ENCODE results near the gene SEC16A. TPM values are rescaled to one million over a fixed set of nuclear protein-coding genes. Genes with fewer than 3 reads are reported as not detected.

Gene SEC16A
- total RNA-seq, 1 experiment from 2014 or later: 7.5 TPM

DNA sequence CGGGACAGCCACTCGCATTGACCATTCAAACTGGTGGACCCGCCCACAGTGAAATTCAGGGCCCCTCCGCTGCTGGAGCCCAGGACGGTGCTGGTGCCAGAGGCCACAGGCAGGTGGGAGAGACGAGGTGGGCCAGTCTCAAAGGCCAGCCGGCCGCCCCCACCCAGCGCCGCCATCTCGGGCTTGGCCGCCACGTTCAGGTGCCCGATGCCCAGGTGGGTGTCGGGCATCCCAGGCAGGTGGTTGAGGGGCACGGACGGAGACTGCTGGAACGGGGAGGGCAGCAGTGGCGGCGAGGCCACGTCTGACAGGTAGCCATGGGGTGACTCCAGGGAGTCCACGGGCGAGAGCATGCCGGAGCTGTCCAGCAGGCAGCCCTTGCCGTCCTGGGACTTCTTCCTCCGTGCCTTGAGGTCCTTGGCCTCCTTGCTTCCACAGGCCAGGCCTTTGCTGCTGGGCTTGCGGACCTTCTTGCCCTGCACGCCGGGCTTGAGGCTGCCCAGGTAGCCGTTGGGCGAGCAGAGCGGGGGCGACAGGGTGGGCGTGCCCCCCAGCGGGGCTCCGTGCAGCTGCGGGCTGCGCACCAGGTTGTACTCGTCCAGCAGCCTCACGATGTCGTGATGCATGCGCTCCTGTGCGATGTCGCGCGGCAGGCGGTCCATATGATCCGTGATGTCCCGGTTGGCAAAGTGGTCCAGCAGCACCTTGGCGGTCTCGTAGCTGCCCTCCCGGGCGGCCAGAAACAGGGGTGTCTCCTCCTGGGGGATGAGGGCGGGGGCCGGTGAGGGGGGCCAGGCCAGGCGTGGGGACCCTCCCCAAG, 14.2 kb upstream of the SEC16A start:
- Histone ChIP-seq H3K36me3 (no peaks in the 10 kb centered on the region), H3K4me3 (no peak overlapping the region), H3K27me3 (no peaks in the 10 kb centered on the region), H3K9me3 (no peaks in the 10 kb centered on the region)
- no peak for DNase-seq

DNA sequence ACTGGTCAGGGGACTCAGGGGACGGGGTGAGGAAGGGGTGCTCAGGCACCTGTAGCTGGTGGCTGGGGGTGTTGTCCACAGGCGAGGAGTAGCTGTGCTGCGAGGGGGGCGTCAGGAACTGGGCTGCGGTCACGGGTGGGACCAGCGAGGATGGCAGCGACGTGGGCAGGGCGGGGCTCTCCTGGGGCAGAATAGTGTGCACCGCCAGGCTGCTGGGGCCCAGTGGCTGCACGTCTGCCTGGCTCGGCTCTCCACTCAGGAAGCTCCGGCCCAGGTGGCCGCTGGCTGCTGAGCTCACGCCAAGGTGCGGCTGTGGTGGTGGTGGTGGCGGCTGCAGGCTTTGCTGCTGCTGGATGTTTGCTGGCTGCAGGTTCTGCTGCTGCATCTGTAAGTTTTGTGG, 13.3 kb upstream of the SEC16A start:
- Histone ChIP-seq H3K27me3 (no peaks in the 10 kb centered on the region), H3K9me3 (no peaks in the 10 kb centered on the region), H3K4me3 (no peak overlapping the region), H3K36me3 (no peaks in the 10 kb centered on the region)
- DNase-seq: no peak

DNA sequence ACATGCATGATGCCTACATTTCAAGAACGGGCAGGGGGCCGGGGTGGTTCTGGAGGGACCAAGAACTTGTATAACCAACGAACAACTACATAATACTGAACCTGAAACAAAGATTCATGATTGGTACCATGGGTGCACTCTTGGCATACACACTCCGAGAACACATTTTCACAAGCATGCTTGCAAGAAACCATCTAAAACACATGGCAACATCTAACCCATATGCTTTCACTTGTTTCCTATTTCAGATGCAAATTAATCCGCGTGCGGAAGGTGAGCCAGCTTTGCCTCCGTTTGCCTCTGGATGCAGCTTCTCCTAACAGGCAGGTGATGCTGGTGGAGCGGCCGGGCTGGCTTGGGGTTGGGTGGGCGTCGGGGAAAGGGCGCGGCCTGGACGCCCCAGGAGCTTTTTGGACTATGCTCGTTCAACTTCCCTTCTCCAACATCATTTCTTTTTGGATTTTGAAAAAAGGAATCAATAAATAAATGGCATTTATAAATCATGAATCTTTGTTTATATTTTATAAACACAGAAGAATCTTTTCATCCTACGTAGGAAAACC, 12.5 kb upstream of the SEC16A start:
- H3K36me3 ChIP-seq: no peaks in the 10 kb centered on the region
- no peak overlapping the region for H3K4me3 ChIP-seq

DNA sequence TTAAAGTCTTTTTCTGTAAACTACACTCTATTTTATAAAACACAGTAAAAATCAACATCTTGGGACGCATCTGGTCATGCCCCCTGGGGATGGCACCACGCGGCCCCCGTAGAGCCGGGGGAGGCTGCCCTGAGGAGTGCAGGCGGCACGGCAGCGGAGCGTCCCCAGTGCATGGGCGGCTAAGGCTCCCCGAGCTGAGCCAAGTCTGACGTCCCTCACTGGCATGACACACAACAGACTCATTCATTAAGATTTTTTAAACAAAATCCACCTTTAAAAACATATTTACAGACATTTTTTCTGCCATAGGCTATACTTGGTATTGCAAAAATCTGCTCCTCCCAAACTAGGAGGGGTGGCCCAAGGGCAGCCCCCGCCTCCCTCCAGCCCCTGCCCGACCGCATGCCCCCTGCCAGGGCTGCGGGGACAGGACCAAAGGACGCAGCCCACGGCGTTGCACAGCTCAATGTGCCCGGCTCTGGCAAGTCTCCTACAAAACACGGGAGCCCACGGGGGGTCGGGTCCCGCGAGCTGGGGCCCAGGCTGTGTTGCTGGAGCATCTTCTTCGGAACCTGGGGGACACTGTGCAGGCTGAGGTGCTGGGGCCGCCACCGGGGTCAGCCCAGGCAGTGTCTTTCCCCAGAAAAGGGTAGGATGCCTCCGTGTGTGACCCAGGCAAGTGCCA, 11.8 kb upstream of the SEC16A start:
- no peak overlapping the region for H3K4me3 ChIP-seq
- no peaks in the 10 kb centered on the region for H3K27me3 ChIP-seq
- no peak for DNase-seq
- H3K9me3 ChIP-seq: no peaks in the 10 kb centered on the region
- H3K36me3 ChIP-seq: no peaks in the 10 kb centered on the region

More for the DNA sequence above, 12.5 kb upstream of the SEC16A start:
- no peaks in the 10 kb centered on the region for H3K27me3 ChIP-seq
- H3K9me3 ChIP-seq: no peaks in the 10 kb centered on the region
- DNase-seq: no peak

DNA sequence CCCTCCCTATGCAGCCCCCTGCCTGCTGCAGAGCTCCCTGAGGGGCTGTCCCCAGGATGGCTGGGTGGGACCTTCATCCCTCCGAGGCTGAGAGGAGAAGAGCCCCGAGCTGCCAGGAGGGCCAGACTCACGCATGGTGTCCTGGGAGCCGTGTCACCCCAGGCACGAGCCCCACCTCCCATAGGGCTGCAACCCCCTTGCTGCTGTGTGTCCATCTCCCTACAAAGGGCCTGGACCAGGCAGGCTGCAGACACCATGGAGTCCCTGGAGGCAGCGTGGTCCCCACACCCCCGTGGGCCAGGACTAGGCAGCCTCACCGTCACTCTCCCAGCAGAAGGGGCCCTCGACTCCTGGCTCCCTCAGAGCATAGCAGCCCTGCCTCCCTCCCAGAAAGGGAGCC, 11.2 kb upstream of the SEC16A start:
- Histone ChIP-seq H3K27me3 (no peaks in the 10 kb centered on the region), H3K4me3 (no peak overlapping the region), H3K36me3 (no peaks in the 10 kb centered on the region), H3K9me3 (no peaks in the 10 kb centered on the region)
- no peak for DNase-seq

DNA sequence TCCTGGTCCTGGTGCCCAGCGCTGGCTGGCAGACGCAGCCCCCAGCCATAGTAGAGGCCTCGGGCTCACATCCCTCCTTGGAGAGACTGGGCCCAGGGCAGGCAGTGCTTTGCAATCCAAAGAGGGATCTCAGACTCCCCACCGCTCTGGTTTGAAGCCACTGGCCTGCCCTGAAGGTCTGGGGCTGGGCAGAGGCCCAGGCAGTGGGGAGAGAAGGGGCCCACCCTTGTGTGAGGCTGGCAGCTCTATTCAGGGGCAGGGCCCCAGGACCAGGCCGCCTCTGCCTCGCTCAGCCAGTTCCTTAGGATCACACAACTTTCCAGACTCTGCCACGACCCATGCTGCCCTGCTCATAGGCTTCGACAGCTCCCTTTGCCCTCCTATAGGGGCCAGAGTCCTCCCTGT, 10.7 kb upstream of the SEC16A start:
- H3K4me3 ChIP-seq: no peak overlapping the region
- no peaks in the 10 kb centered on the region for H3K27me3 ChIP-seq
- H3K36me3 ChIP-seq: no peaks in the 10 kb centered on the region
- DNase-seq: no peak
- H3K9me3 ChIP-seq: no peaks in the 10 kb centered on the region

DNA sequence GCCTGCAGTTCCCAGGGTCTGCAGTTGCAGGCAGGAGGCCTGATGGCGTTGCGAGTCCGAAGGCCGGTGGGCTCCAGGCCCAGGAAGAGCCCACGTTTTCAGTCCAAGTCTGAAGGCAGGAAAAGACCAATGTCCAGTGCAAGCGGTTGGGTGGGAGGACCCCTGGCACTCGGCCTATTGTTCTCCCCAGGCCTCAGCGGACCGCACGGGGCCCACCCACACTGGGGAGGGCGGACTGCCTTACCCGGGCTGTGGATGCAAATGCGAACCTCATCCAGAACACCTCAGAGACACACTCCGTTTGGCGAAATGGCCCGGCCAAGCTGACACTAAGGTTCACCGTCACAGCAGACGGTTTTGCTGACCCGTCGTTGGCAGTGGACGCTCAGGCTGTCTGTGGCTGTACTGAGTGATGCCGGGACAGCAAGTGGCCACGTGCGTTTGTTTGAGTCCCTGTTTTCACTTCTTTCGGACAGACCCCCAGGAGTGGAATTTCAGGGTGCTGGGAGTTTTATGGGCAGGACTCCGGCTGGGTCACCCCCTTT, 10.2 kb upstream of the SEC16A start:
- DNase-seq: no peak

DNA sequence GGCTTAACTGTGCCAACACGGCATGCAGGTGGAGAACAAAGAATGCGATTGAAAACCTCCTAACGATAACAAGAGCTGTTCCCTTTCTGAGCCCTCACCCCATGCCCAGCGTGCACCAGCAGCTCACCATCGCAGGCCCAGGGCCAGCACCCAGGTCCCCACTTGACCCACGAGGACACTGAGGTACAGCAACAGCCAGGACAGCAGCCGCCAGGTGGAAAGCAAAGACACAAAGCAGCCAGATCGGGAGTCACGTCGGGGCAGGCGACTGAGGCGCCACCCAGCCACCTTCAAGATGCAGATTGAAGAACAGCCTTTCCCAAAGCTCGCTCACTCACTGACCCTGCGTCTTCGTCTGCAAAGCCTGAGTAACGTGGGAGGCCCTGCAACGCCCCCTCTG, 6.9 kb upstream of the SEC16A start:
- no peak for DNase-seq
- Histone ChIP-seq H3K36me3 (no peaks in the 10 kb centered on the region), H3K9me3 (no peaks in the 10 kb centered on the region), H3K4me3 (no peak overlapping the region), H3K27me3 (no peaks in the 10 kb centered on the region)

More for the DNA sequence above, 10.2 kb upstream of the SEC16A start:
- H3K4me3 ChIP-seq: no peak overlapping the region
- no peaks in the 10 kb centered on the region for H3K36me3 ChIP-seq
- H3K9me3 ChIP-seq: no peaks in the 10 kb centered on the region
- H3K27me3 ChIP-seq: no peaks in the 10 kb centered on the region

DNA sequence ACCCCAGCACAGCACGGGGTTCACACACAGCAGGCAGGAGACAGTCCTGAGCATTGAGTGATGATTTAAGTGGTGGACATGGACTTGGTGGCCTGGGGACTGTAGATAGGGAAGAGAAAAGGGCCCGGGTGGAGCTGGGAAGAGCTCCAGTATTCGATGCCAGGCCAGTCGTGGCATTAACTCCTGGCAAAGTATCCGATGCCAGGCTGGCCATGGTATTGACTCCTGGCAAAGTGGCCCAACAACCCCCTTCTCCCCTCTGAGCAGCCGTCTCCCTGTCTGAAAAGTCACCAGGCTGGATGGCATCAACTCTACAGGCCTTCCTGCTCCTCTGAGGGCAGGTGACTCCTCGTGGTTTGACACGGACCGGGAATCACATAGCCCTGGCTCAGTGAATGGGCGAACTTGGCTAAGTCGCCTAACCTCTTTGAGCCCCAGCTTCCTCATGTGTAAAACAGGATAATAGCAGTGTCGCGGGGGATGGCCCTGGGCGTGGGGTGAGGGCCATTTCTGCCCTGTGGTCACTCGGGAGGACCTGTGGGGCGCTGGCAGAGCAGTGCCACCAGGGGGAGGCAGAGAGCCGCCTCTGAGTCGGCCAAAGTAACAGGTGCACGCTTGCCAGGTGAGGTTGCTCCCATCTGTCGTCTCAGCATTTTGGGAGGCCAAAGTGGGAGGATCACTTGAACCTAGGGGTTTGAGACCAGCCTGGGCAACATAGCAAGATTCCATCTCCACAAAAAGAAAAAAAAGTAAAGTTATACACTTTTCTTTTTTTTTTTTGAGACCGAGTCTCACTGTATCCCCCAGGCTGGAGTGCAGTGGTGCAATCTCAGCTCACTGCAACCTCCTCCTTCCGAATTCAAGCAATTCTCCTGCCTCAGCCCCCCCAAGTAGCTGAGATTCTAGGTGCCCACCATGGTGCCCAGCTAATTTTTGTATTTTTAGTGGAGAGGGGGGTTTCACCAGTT, 5.7 kb upstream of the SEC16A start:
- Histone ChIP-seq H3K9me3 (no peaks in the 10 kb centered on the region), H3K27me3 (no peaks in the 10 kb centered on the region), H3K4me3 (no peak overlapping the region), H3K36me3 (no peaks in the 10 kb centered on the region)
- DNase-seq: peak; percentile 30

DNA sequence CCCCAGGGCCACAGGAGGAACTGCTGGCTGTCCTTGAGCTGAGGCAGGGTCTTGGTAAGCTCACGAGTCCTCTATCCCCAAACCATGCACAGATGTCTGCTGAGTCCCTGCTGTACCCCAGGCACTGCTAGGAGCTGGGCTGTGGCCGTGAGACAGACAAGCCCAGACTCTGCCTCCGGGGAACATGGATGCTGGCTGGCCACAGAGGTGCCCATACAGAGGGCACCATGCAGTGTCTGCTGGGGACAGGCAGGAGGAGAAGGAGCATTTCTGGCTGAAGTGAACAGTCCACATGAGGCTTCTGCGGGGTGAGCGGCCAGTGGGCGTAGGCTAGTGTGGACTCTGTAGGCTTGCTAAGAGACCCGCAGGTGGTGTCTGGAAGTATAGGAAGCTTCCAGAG, 4.8 kb upstream of the SEC16A start:
- DNase-seq: no peak
- no peaks in the 10 kb centered on the region for H3K27me3 ChIP-seq
- H3K4me3 ChIP-seq: no peak overlapping the region
- no peaks in the 10 kb centered on the region for H3K36me3 ChIP-seq
- no peaks in the 10 kb centered on the region for H3K9me3 ChIP-seq

DNA sequence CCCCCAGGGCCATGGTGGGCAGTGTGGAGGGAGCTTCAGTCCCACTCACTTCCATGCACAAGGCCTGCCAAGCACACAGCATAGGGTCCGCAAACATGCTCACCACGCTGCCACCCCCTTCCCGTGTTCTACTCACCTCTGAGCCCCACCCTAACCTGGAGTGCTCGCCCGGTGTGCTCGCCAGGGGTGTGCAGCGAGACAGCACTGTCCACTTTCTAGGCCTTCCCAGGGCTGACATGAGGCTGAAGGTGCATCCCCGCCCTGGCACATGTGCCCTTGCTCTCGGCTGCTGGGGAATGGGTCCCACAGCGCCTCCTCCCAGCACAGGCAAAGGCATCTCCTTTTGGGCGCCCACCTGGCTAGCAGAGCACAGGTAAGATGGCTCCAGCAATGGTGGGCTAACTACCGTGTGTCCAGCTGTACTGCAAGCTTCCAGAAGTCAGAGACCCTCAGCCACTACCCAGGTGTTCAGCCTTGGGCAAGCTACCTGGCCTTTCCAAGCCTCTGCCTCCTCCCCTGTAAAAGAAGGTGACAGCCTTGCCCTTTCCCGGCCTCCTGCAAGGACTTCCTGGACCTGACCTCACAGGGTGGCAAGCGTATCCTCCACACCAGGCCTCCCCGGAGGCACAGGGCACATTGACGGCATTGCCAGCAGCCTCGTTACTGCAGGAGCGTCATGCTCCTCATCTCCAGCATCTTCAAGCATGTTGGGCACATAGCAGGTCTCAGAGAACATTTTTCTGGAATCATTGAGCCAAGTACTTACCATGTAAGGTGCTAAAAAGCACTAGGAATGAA, 4.2 kb upstream of the SEC16A start:
- Histone ChIP-seq H3K9me3 (no peaks in the 10 kb centered on the region), H3K36me3 (no peaks in the 10 kb centered on the region), H3K4me3 (no peak overlapping the region), H3K27me3 (no peaks in the 10 kb centered on the region)
- no peak for DNase-seq

DNA sequence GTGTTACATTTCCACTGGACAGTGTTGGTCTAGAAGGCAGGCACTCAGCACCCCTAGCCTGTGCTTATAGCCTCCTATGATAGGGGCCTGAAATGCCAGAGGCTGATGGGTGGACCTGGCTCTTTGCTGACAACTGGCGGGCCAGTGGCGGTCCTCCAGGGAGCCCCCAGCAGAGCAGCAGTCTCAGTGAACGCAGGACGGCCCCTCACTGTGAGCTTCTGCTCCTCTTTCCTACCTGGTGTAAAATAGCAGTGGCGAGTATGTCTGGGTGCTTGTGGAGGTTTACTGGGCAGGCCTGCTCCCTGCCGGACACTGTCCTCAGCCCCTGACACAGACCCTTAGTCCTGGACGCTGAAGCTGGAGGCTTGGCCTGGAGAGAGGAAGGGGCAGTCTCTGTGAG, 3.3 kb upstream of the SEC16A start:
- no peak for DNase-seq
- Histone ChIP-seq H3K27me3 (no peaks in the 10 kb centered on the region), H3K4me3 (no peak overlapping the region), H3K9me3 (no peaks in the 10 kb centered on the region), H3K36me3 (no peaks in the 10 kb centered on the region; the same call in 1 of the 2 replicates)

DNA sequence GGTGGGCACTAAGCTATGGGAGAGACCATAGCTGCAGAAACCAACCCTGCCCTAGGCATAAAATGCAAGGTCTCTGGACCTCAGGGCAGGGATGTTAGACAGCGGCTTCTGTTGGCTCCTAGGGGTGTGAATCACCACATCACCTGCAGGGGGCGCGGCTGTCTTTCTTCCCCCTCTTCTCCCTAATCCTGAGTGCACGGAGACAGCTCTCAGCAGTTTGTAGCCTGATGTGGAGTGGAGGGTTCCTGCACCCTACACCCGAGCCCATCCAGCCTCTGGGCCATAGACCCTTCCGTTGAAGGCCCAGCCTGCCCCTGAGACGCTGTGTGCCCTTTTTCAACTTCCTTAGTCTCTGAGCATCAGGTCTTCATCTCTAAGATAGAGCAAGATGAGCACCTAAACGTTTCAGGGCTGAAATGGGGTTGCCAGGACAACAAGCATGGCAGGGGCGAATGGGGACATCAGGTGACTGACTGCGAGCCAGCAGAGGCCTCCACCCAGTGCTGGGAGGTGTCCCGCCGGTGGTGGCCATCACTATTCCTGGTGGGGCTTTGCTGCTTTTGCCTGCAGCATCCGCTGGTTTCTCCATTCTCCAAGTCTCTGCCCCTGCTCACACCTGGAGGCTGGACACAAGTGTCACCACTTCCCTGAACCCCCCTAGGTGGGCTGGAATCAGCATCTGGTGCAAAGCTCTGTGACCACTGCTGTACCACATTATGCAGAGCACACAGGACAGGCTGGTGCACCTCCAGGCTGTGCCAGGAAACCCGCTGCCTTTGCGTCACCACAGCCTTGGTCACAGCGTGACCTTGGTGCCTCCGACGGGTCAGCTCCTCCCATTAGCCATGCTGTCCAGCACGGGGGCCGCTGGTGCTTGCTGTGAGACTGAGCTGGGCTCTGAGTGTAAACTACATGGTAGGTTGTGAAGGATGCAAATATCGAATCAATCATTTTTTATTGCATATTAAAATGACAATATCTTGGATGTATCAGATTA, 2.5 kb upstream of the SEC16A start:
- Histone ChIP-seq H3K9me3 (no peaks in the 10 kb centered on the region), H3K27me3 (no peaks in the 10 kb centered on the region), H3K36me3 (no peaks in the 10 kb centered on the region; the same call in none of the 2 replicates), H3K4me3 (no peak overlapping the region)
- peak; percentile 66 for DNase-seq

DNA sequence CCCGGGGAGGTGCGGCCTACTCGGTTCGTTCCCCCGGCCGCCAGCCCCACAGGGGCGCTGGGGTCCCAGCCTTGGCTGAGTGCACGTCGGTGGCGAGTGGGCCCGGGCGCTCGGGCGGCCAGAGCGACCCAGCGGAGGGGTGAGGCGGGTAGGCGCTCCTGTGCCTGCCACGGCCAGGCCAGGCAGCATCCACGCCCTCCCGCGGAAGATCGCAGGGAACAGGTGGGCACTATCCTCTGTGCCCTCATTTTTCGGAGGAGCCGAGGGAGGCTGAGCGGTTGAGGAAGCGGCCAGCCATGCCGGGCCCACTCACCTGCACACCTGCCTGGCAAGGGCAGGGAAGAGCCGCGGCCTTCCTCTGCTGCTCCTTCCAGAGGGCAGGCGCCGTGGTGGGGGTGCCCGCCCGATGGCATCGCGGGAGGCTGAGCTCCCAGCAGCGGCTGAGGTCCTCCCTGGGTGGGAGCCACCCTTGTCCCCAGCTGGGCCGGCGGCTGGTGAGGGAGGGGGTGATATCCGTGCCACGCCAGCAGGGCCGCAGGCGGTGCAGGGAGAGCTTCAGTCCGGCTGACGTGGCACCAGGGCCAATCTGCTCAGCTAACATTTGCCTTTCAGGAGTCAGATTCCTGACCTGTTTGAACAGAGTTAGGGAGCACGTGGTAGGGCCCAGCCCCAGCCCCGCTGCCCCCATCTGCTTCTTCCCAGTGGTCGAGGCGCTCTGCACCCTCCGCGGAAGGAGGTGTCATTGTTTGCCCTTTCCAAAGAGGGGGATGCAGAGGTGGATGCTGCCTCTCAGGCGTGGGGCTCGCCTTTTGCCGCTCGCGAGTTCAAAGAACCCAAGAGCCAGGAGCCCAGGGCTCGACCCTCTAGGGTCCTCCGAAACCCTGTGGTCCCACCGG, 1.6 kb upstream of the SEC16A start:
- Histone ChIP-seq H3K36me3 (no peaks in the 10 kb centered on the region; the same call in none of the 2 replicates), H3K4me3 (peak overlapping the region; percentile 79), H3K9me3 (no peaks in the 10 kb centered on the region), H3K27me3 (no peaks in the 10 kb centered on the region)
- no peak for DNase-seq

Measured in MG63 (cell line).